SK-N-SH treated with all-trans-retinoic acid at 6 μM for 48 hours (cell line): ENCODE measurements around the gene CHRNA9.

Experiments
- ARNTL ChIP-seq: fragments of 450-650 bp; formaldehyde crosslinking; IDR thresholded peaks from 2 replicates; pipeline ENCODE4 v1.5.0; 2020; ENCODE audit warnings: low read depth, mild to moderate bottlenecking, moderate library complexity, borderline replicate concordance
- CSDC2 ChIP-seq: fragments of 250-450 bp; sonication (Bioruptor Pico); IDR thresholded peaks from 2 replicates; pipeline ENCODE4 v1.5.0; 2020; ENCODE audit warnings: mild to moderate bottlenecking, moderate library complexity
- PATZ1 ChIP-seq: fragments of 250-450 bp; sonication (Bioruptor Pico); IDR thresholded peaks from 2 replicates; pipeline ENCODE4 v1.8.0; 2020; ENCODE audit warnings: mild to moderate bottlenecking, moderate library complexity, borderline replicate concordance
- PPARA ChIP-seq: fragments of 250-450 bp; sonication (Bioruptor Pico); IDR thresholded peaks from 2 replicates; pipeline ENCODE4 v1.5.0; 2020; ENCODE audit warnings: mild to moderate bottlenecking, borderline replicate concordance
- RARB ChIP-seq: fragments of 250-450 bp; sonication (Bioruptor Pico); IDR thresholded peaks from 2 replicates; pipeline ENCODE4 v1.8.0; 2021; ENCODE audit warnings: mild to moderate bottlenecking, moderate library complexity
- ZFP3 ChIP-seq: fragments of 250-450 bp; sonication (Bioruptor Pico); IDR thresholded peaks from 2 replicates; pipeline ENCODE4 v1.5.0; 2020; ENCODE audit warnings: mild to moderate bottlenecking, moderate library complexity

GRCh38 chr4:40399578-40399977, 64.4 kb downstream of the CHRNA9 start:
- TF ChIP-seq ZFP3 (CRISPR knock-in tag): no peak
- TF ChIP-seq ARNTL: no peak
- TF ChIP-seq CSDC2 (CRISPR knock-in tag): no peak
- TF ChIP-seq PATZ1 (CRISPR knock-in tag): no peak
- no peak for TF ChIP-seq RARB (CRISPR knock-in tag)
- no peak for TF ChIP-seq PPARA (CRISPR knock-in tag)
